Measurements from ENCODE around the gene MRPL38.

Gene MRPL38

GRCh38 chr17:75922963-75923874 lies 18.5 kb upstream of the MRPL38 start:
- TF ChIP-seq CTCF (IDR thresholded peaks at IDR 0.05; ENCODE audit: borderline replicate concordance, extremely low read depth, low read length, poor library complexity, severe bottlenecking) (no peak), EZH2 (IDR thresholded peaks at IDR 0.05; ENCODE audit: borderline replicate concordance, low read depth, low read length, severe bottlenecking) (no peak)
- no peak for ATAC-seq (ENCODE audit: insufficient read depth, low read depth)
- Histone ChIP-seq H3K27me3 (ENCODE audit: insufficient read depth, low read length, poor library complexity) (no peaks in the 10 kb centered on the region), H2AFZ (ENCODE audit: low read depth, low read length) (no peak overlapping the region), H3K9ac (ENCODE audit: low read depth, low read length) (no peak overlapping the region), H3K4me1 (ENCODE audit: insufficient read depth, low read length) (no peaks in the 10 kb centered on the region), H3K9me3 (ENCODE audit: insufficient read depth, low read length, severe bottlenecking) (no peaks in the 10 kb centered on the region), H3K27ac (ENCODE audit: low read length) (no peak overlapping the region), H3K4me3 (ENCODE audit: low read depth in 1 of 2, low read length in 2 of 2) (no peak overlapping the region), H3K4me2 (ENCODE audit: insufficient read depth, low read length) (no peak overlapping the region), H4K20me1 (ENCODE audit: insufficient read depth, low read length) (no peaks in the 10 kb centered on the region), H3K36me3 (ENCODE audit: insufficient read depth, low read length) (peaks cover 43% of the 10 kb centered on the region), H3K79me2 (ENCODE audit: insufficient read depth, low read length) (no peaks in the 10 kb centered on the region)
- no peak for DNase-seq

- no peak overlapping the region for H2AFZ ChIP-seq (ENCODE audit: low read depth, low read length)
- no peak overlapping the region for H3K27ac ChIP-seq (ENCODE audit: low read length)
- H3K4me3 ChIP-seq (ENCODE audit: low read depth in 1 of 2, low read length in 2 of 2), result no peak overlapping the region
- H4K20me1 ChIP-seq (ENCODE audit: insufficient read depth, low read length), result no peaks in the 10 kb centered on the region
- H3K4me2 ChIP-seq (ENCODE audit: insufficient read depth, low read length), result no peak overlapping the region
- DNase-seq (no peak), ATAC-seq (ENCODE audit: insufficient read depth, low read depth) (no peak)
- H3K4me1 ChIP-seq (ENCODE audit: insufficient read depth, low read length), result no peaks in the 10 kb centered on the region
- no peak for TF ChIP-seq EZH2 (IDR thresholded peaks at IDR 0.05; ENCODE audit: borderline replicate concordance, low read depth, low read length, severe bottlenecking)
- no peak for TF ChIP-seq CTCF (IDR thresholded peaks at IDR 0.05; ENCODE audit: borderline replicate concordance, extremely low read depth, low read length, poor library complexity, severe bottlenecking)
- no peaks in the 10 kb centered on the region for H3K27me3 ChIP-seq (ENCODE audit: insufficient read depth, low read length, poor library complexity)
- H3K9ac ChIP-seq (ENCODE audit: low read depth, low read length), result no peak overlapping the region
- no peaks in the 10 kb centered on the region for H3K9me3 ChIP-seq (ENCODE audit: insufficient read depth, low read length, severe bottlenecking)
- no peaks in the 10 kb centered on the region for H3K79me2 ChIP-seq (ENCODE audit: insufficient read depth, low read length)
- peaks cover 49% of the 10 kb centered on the region for H3K36me3 ChIP-seq (ENCODE audit: insufficient read depth, low read length)
Measured at GRCh38 chr17:75922173-75922961, 17.7 kb upstream of the MRPL38 start.

DNA sequence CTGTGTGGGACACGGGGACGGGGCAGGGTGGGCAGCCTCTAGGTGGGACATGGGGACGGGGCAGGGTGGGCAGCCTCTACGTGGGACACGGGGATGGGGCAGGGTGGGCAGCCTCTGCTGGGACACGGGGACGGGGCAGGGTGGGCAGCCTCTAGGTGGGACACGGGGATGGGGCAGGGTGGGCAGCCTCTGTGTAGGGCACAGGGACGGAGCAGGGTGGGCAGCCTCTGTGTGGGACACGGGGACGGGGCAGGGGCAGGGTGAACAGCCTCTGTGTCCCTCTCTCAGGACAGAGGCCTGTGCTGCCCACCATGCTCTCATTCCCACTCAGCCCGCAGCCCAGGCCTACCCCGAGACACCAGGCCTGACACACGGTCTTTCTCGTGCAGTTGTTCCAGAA lies 16.9 kb upstream of the MRPL38 start:
- Histone ChIP-seq H3K27ac (ENCODE audit: low read length) (no peak overlapping the region), H3K4me3 (ENCODE audit: low read depth in 1 of 2, low read length in 2 of 2) (no peak overlapping the region), H3K9ac (ENCODE audit: low read depth, low read length) (no peak overlapping the region), H3K9me3 (ENCODE audit: insufficient read depth, low read length, severe bottlenecking) (no peaks in the 10 kb centered on the region), H3K27me3 (ENCODE audit: insufficient read depth, low read length, poor library complexity) (no peaks in the 10 kb centered on the region), H4K20me1 (ENCODE audit: insufficient read depth, low read length) (no peaks in the 10 kb centered on the region), H2AFZ (ENCODE audit: low read depth, low read length) (no peak overlapping the region), H3K4me2 (ENCODE audit: insufficient read depth, low read length) (no peak overlapping the region), H3K79me2 (ENCODE audit: insufficient read depth, low read length) (no peaks in the 10 kb centered on the region), H3K4me1 (ENCODE audit: insufficient read depth, low read length) (no peaks in the 10 kb centered on the region), H3K36me3 (ENCODE audit: insufficient read depth, low read length) (peaks cover 42% of the 10 kb centered on the region)
- DNase-seq (no peak), ATAC-seq (ENCODE audit: insufficient read depth, low read depth) (no peak)
- TF ChIP-seq EZH2 (IDR thresholded peaks at IDR 0.05; ENCODE audit: borderline replicate concordance, low read depth, low read length, severe bottlenecking), result no peak
- TF ChIP-seq CTCF (IDR thresholded peaks at IDR 0.05; ENCODE audit: borderline replicate concordance, extremely low read depth, low read length, poor library complexity, severe bottlenecking), result no peak

All from DND-41 (cell line).